Stimulated activated CD4-positive, alpha-beta T cell treated with anti-CD3 and anti-CD28 coated beads, Interleukin-2, amount 100 ng/mL, for 4 hours (primary cell): Measurements from ENCODE around the gene GRIA1.
"Not testable (repeated sequence)": the region's sequence is repeated elsewhere in the genome, so short reads cannot be mapped to it uniquely, and the experiment has no call there.

ENCODE experiments used
- DNase-seq: peaks from one replicate; pipeline ENCODE4 v3.0.0-alpha.2; 2020; ENCODE audit warnings: low read depth

Gene GRIA1

DNA sequence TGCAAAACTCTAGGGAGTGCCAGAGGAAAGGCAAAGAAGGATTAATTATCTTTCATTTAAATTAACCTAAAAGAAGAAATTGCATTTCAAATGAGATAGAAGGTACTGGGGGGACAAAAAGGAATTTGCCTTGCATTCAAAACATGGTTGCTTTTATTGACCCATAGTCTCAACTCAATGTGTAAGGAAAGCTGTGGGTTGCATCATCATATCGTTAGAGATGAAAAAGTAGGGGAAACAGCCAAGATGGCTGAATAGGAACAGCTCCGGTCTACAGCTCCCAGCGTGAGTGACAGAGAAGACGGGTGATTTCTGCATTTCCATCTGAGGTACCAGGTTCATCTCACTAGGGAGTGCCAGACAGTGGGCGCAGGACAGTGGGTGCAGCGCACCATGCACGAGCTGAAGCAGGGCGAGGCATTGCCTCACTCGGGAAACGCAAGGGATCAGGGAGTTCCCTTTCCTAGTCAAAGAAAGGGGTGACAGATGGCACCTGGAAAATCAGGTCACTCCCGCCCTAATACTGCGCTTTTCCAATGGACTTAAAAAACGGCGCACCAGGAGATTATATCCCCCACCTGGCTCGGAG, 232.6 kb downstream of the GRIA1 start:
- DNase-seq = not testable (repeated sequence)

DNA sequence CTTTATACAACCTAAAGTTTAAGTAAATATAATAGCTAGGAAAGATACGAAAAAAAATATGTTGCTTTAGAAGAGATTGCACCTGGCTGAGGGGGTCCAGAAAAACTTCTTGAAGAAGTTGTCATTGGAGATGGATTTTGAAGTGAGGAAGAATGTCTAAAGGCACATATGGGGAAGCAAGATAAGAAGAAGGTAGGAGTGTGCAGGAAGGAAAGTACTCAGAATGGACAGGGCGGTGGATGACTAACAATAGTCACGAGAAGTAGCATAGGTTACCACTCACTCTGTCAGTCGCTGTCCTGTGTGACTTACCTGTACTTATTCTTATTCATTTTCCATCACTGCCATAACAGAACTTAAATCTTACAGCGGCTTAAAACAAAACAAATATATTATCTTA, 251.6 kb downstream of the GRIA1 start:
- DNase-seq = no peak

DNA sequence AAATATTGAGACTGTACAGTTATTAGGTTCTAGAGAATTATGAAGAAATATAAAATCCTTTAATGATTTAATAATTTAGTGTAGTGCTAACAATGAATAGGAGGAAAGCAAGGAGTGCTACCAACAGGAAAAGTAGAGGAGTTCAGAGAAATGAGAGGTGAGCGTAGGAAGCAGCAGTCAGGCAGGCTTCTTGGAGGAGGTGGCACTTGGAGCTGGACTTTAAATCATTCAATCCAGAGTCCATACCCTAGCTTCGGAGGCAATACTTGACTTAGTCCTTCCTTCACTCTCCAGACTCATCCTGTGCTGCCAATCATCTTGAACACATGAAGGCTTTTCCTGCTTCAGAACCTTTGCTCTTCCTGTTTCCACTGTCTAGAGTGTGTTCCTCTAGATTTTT, 254.3 kb downstream of the GRIA1 start:
- DNase-seq = no peak

DNA sequence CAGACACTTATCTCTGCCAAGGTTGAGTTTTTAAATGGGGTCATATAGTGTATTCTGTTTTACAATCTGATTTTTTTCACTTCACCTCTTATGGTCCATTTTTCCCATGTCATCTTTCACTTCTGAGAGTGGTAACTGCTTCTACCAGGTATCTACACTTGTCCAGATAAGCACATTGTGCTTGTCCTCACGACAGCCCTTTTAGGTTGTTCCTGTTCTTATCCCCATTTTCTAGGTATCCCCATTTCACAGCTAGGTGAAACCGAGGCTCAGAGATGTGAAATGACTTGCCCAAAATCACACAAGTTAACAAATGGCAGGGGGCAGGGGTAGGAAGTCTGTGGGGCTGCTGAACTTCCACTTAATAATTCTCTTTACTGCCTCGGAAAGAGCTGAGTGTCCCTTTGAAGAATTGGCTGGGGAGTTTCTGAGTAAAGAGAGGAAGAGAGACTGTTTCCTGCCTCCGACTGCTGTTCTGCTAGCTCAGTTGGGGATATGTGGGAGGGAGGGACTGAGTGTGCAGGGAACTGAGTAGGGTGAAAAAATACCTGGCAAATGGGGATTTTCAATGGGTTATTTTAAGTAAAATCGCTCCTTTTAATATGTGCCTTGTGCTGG, 255.4 kb downstream of the GRIA1 start:
- DNase-seq = no peak

- no peak for DNase-seq
These were observed 256.0 kb downstream of the GRIA1 start for GRCh38 chr5:153746440-153746839.

- no peak for DNase-seq
These were observed 258.4 kb downstream of the GRIA1 start for GRCh38 chr5:153748823-153749222.

- no peak for DNase-seq
These were observed 259.5 kb downstream of the GRIA1 start for GRCh38 chr5:153749960-153750359.

- DNase-seq = no peak
These were observed 260.8 kb downstream of the GRIA1 start for GRCh38 chr5:153751251-153751650.

DNA sequence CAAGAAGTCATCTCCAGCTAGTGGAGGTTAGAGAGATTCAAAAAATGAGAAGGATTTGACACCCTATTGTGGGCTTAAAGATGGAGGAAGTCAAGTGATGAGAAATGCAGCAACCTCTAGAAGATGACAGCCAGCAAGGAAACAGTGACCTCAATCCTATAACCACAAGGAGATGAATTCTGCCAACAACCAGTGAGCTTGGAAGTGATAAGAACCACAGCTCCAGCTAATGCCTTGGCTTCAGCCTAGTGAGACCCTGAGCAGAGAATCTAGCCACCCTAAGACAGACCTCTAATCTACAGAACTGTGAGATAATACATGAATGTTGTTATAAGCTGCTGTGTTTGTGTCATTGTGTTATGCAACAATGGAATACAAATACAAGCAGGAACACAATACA, 262.4 kb downstream of the GRIA1 start:
- no peak for DNase-seq

- no peak for DNase-seq
These were observed 263.4 kb downstream of the GRIA1 start for GRCh38 chr5:153753645-153754432.

GRCh38 chr5:153755913-153756500, 265.5 kb downstream of the GRIA1 start:
- no peak for DNase-seq

GRCh38 chr5:153756540-153756939, 266.1 kb downstream of the GRIA1 start:
- no peak for DNase-seq

DNA sequence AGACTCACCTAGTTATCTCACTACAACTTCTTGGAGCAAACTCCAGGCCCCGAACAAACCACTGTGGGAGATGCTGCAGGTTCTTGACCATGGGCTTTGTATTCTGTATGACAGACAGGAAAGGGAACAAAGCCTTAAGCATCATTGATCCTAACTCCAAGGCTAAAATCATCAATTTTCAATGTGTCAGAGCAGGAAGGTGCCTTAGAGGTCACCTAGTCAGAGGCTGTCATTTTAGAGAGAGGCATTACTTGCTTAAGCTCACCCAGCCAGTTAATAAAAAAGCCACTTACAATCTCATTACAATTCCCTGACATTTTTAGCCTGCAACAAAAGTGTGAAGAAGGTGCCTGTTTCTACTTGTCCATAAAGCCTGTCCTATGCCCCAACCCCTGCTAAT, 275.5 kb downstream of the GRIA1 start:
- DNase-seq = no peak

DNA sequence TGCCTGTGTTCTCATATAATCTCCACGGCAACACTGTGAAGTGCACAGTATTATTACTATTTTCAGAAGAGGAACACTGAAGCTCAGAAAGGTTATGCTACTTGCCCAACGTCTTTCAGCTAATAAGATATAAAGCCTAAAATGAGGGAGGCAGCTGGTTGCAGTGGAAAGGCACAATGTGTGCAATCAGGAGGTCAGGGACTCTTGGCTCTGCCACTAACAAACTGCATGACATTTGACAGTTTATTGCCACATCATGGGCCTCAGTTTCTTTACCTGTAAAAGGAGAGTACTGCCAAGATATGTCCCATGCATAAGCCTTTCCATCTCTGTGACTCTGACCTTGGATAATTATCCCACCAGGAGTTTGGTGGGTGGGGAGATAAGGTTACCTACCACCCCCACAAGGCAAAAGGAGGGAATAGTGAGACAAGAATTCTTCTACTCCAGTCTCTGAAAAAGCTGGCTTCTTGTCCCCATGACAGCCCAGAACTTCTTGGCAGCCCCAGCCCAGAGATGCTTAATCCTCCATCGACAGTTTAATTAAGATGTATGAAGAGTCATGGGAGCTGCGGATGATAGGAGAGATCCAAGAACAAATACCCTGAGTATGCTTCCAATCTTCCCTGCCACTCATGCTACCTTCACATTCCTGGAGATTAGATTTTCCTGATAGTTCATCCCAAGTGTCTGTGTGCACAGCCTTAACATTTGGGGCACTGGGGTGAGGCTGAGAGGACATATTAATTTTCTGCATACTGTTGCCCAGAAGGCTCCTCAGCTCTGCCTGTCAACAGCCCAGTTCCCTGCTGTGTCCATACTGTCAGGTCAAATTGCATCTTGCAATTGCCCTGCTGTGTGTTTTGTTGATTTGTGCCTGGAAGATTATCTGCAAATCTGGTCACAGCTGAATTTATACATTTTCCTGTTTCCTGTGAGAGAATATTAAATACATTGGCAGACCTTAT, 277.0 kb downstream of the GRIA1 start:
- no peak for DNase-seq

DNA sequence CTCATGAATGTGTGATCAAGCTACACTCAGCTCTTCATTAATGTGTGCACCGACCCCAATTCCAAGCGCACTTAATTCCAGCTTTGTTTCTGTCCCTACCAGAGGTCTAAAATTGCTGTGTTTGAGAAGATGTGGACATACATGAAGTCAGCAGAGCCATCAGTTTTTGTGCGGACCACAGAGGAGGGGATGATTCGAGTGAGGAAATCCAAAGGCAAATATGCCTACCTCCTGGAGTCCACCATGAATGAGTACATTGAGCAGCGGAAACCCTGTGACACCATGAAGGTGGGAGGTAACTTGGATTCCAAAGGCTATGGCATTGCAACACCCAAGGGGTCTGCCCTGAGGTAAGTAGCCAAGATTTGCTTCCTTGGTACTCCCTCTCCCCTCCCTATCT, 279.6 kb downstream of the GRIA1 start:
- DNase-seq = no peak

DNA sequence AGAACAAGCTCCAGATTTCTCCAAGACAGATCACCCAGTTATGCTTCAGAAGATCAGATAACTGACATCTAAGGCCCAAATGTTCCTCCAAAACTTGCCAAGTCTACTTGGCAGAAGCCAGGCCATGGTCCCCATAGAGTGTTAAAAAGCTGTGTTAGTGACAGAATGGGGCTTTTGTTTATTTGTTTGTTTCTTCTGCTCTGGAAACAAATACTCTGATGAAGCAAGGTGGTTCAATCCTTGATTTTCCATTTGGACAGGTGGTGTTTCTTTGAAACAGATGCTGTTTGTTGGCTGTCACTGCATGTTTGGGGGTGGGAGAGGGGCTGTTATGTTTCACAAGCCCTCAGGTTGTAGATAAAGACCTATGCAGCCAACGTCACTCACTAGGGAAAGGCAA, 284.2 kb downstream of the GRIA1 start:
- no peak for DNase-seq

GRCh38 chr5:153775923-153776322, 285.5 kb downstream of the GRIA1 start:
- no peak for DNase-seq

GRCh38 chr5:153777681-153778581, 287.5 kb downstream of the GRIA1 start:
- no peak for DNase-seq

GRCh38 chr5:153779836-153780235, 289.4 kb downstream of the GRIA1 start:
- no peak for DNase-seq

DNA sequence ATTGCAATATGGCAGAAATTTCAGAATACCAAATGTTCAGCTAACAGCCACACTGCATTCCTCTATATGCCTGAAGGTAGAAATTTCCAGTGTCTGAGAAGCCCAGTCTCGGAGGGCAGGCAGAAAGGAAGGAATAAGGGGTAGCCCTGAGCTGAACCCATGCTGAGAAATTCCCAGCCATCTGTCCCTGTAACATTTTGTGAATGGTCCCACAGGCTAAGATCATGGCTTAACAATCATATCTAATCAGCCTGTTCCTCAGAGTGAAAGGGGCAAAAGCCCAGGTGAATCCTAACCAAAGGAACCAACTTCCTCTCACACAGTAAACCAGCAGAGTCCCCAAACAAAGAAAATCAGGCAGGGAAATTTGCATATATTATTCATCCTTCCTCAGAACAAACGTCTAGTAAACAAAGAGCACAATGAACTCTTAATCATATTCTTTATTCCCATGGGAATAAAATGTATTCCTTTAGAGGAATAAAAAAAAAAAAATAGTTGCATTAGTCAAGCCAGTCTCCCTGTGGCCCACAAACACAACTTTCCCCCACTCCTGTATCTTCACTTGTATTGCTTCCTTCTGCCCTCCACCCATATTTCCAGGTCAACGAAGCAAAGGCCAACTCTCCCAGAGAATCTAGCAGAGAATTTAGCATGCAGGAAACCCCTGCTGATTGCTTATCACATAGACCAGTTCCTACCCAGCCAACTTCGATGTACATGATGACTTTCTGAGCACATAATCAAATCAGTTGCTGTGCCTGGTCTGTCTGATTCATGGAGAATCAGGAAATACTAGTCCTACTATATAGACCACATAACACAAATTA, 290.6 kb downstream of the GRIA1 start:
- DNase-seq = no peak
